Left lung (tissue), 10 donors: ENCODE data around the gene IRF5. TPM values are rescaled to one million over a fixed set of nuclear protein-coding genes. Genes with fewer than 3 reads are reported as not detected.

Experiments used
- ATAC-seq: fragments of 200-7000 bp; cut with Tn5 transposase; one replicate; pipeline ENCODE4 v1.9.1; 2020; ENCODE audit warnings: moderate library complexity
- DNase-seq, 4 donors: peaks; one replicate each; pipeline ENCODE4 v3.0.0-alpha.2; 2013 to 2020
- H3K27ac ChIP-seq, 2 donors: fragments of 200-600 bp; sonication (generic) in 1 of 2; one replicate each; pipeline versions ENCODE4 v1.5.0 to v1.8.0; 2020 to 2021
- H3K27me3 ChIP-seq, 2 donors: fragments of 200-600 bp; sonication (generic) in 1 of 2; one replicate each; pipeline versions ENCODE4 v1.5.0 to v1.8.0; 2020 to 2021
- H3K36me3 ChIP-seq, 2 donors: fragments of 200-600 bp; sonication (generic) in 1 of 2; one replicate each; pipeline versions ENCODE4 v1.5.0 to v1.8.0; 2020 to 2021
- H3K4me1 ChIP-seq, 2 donors: fragments of 200-600 bp; one replicate each; pipeline ENCODE4 v1.8.0; 2021
- H3K4me3 ChIP-seq, 2 donors: fragments of 200-600 bp; sonication (generic) in 1 of 2; one replicate each; pipeline versions ENCODE4 v1.5.0 to v1.8.0; 2020 to 2021; ENCODE audit warnings: mild to moderate bottlenecking in 1 of 2
- H3K9me3 ChIP-seq, 2 donors: fragments of 200-600 bp; sonication (generic) in 1 of 2; one replicate each; pipeline versions ENCODE4 v1.5.0 to v1.8.0; 2020 to 2021
- intact Hi-C, 2 donors: fragments of 100-400 bp; cut with DNase I; formaldehyde crosslinking; loops; one replicate each; pipeline versions ENCODE4 v1.11.2 to v1.14.2; 2022
- polyA plus RNA-seq, 6 donors: library from polyadenylated mRNA; unstranded; fragments of 120-200 nt; gene quantifications; one replicate each; pipeline ENCODE4 v1.2.1, GENCODE V29; 2013; ENCODE audit not compliant: insufficient read length in 6 of 6
- total RNA-seq, 2 donors: library from RNA; stranded (reverse); fragmentation: NEBNext Ultra II Directional; extraction: Animal tissue kit (Norgen Biotek cat#: 25700); gene quantifications; one replicate each; pipeline ENCODE4 v1.2.1, GENCODE V29; 2021
- TF ChIP-seq, protein P1 (sequence below), 2 donors: fragments of 200-600 bp; sonication (generic) in 1 of 2; IDR thresholded peaks; one replicate each; pipeline versions ENCODE4 v1.5.0 to v1.8.0; 2021; ENCODE audit warnings: antibody characterized with exemption in 2 of 2
- donor health status: DM: no; HTN: yes; CAD: no.
- donor health status: DM: no; HTN: no; CAD: no.

The IRF5 gene
- total and polyA plus RNA-seq, 8 donors: 1.7 to 35.5 (median 2.1) TPM

DNA sequence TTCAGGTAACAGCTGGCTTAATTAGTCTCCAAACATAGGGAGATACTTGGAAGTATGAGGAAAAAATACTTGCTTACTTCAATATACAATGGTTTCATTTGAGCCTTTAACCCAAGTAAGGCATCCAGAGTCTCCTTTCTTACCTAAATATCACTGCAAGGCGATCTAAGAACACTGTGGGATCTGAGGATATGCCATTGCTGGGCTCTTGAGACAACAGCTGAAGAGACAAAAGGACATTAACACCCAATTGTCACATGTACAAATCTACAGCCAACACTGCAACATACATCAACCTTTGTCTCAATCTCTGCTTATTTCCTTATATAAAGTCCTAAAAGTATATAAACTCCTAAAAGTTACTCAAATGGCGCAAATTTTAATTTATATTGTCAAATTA lies 44.4 kb downstream of the IRF5 start:
- ATAC-seq: no peak
- Histone ChIP-seq H3K4me3 (no peak overlapping the region), H3K9me3 (no peaks in the 10 kb centered on the region), H3K36me3 (peaks cover 0 to 99% of the 10 kb centered on the region in 2 donors), H3K27ac (no peak overlapping the region), H3K27me3 (no peaks in the 10 kb centered on the region), H3K4me1 (no peaks in the 10 kb centered on the region)
- no peak for DNase-seq
- TF ChIP-seq, protein P1, sequence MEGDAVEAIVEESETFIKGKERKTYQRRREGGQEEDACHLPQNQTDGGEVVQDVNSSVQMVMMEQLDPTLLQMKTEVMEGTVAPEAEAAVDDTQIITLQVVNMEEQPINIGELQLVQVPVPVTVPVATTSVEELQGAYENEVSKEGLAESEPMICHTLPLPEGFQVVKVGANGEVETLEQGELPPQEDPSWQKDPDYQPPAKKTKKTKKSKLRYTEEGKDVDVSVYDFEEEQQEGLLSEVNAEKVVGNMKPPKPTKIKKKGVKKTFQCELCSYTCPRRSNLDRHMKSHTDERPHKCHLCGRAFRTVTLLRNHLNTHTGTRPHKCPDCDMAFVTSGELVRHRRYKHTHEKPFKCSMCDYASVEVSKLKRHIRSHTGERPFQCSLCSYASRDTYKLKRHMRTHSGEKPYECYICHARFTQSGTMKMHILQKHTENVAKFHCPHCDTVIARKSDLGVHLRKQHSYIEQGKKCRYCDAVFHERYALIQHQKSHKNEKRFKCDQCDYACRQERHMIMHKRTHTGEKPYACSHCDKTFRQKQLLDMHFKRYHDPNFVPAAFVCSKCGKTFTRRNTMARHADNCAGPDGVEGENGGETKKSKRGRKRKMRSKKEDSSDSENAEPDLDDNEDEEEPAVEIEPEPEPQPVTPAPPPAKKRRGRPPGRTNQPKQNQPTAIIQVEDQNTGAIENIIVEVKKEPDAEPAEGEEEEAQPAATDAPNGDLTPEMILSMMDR (IDR thresholded peaks at IDR 0.05): no peak
- intact Hi-C loops: no loop called here

DNA sequence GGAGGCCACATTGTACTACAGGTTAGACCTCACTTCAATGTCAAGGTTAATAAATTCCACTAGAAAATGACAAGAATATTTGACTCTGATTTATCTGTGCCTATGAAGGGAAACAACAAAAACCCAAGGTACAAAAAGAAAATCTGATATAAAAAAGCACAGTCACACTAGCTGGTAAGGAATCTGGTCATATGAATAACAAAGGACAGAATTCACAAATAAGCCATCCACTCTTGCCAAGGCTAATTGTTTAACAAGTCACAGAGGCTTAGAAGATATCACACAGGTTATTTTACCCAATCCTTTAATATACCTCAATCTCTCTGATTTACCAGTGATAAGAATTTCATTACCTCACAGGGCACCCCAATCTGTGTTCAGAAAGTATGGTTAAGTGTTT lies 47.9 kb downstream of the IRF5 start:
- ATAC-seq (no peak), DNase-seq (no peak)
- Histone ChIP-seq H3K27ac (no peak overlapping the region), H3K9me3 (no peaks in the 10 kb centered on the region), H3K27me3 (no peaks in the 10 kb centered on the region), H3K4me1 (no peaks in the 10 kb centered on the region), H3K4me3 (no peak overlapping the region), H3K36me3 (peaks cover 0 to 99% of the 10 kb centered on the region in 2 donors)
- intact Hi-C loops: no loop called here
- TF ChIP-seq, protein P1 (IDR thresholded peaks at IDR 0.05): no peak

DNA sequence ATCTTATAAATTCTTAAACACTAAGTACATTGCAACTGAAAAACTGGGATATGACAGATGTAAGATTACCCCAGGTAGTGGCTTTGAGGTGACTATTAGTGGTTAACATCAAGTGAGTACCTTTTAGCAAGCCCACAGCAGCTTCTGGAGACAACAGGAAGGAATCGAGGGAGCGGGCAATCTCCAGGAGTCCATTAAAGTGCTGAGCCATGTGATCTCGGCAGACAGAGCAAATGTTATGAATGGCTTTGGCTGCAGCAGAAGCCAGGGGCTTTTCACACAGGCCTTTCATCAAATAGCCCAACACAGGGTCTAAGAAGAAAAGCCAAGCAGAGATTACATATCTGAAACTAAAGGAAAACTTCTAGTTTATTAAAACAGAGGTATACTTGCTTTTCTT lies 48.9 kb downstream of the IRF5 start:
- no peak for ATAC-seq
- TF ChIP-seq, protein P1 (IDR thresholded peaks at IDR 0.05): no peak

DNA sequence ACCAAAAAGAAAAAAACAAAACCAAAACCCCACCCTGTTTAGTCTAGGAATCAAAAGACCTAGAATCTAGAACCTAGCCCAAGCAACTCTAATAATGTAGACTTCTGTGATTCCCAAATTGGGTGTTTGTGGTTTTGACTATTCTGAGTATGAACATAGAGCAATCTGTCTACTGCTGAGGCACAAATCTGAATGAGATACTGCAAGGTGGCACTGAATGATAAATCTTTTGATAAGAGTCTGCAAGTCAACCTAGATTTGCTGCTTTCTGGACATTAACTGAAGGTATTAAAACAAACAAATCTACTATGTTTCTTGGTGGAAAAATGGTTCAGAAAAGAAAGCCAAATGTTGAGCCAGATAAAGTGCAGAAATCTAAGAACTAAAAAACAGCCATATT lies 50.6 kb downstream of the IRF5 start:
- DNase-seq: no peak

More for the DNA sequence above, 48.9 kb downstream of the IRF5 start:
- Histone ChIP-seq H3K9me3 (no peaks in the 10 kb centered on the region), H3K4me3 (no peak overlapping the region), H3K36me3 (peaks cover 3 to 99% of the 10 kb centered on the region in 2 donors), H3K27ac (no peak overlapping the region), H3K27me3 (no peaks in the 10 kb centered on the region), H3K4me1 (no peaks in the 10 kb centered on the region)
- intact Hi-C loops: no loop called here
- no peak for DNase-seq

DNA sequence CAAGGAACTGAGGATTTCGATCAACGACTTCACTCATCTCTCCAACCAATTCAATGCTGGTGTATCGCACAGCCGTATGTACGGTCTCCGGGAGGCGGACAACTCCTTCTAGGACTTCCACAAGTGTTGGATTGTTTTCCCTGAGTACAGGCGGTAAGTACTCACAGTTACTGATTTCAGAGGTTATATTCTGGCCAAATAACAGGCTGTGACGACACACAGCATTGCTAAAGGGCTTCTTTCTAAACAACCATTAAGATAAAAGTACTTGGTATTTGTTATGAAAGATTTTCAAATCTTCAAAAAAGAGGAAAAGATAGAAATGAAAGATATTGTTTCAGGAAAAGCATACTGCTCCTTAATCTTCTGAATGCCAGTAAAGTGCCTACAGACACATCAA lies 52.2 kb downstream of the IRF5 start:
- Histone ChIP-seq H3K9me3 (no peaks in the 10 kb centered on the region), H3K4me3 (no peak overlapping the region), H3K27ac (no peak overlapping the region), H3K4me1 (no peaks in the 10 kb centered on the region), H3K36me3 (peaks cover 3 to 96% of the 10 kb centered on the region in 2 donors), H3K27me3 (no peaks in the 10 kb centered on the region)
- ATAC-seq: no peak
- TF ChIP-seq, protein P1 (IDR thresholded peaks at IDR 0.05): no peak
- no peak for DNase-seq
- intact Hi-C loops: no loop called here

More for the DNA sequence above, 50.6 kb downstream of the IRF5 start:
- TF ChIP-seq, protein P1 (IDR thresholded peaks at IDR 0.05): no peak
- Histone ChIP-seq H3K4me3 (no peak overlapping the region), H3K9me3 (no peaks in the 10 kb centered on the region), H3K27me3 (no peaks in the 10 kb centered on the region), H3K27ac (no peak overlapping the region), H3K36me3 (peaks cover 3 to 96% of the 10 kb centered on the region in 2 donors), H3K4me1 (no peaks in the 10 kb centered on the region)
- no peak for ATAC-seq
- intact Hi-C loops: no loop called here
